Measurements from ENCODE around the gene NOBOX.
"Not testable (repeated sequence)": the region's sequence is repeated elsewhere in the genome, so short reads cannot be mapped to it uniquely, and the experiment has no call there.

Gene NOBOX

DNA sequence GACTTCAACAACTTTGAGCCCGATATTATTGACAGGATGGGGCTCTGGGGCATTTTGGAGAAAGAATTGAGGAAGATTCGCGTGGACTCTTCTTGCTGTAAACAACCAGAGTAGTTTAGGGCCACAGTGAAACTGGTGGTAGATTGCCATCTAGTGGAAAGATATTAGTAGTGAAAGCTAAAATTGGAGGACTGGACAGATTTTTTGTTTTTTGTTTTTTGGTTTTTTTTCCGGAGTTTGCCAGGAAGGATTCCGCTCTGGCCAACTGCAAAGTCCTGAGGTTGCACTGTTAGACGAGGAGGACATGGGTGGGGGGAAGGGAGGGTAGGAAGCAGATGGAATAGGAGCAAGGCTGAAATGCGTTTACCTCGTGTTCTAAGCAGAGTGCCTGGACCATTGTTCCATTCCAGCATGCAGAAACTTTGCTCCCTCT lies 11.7 kb downstream of the NOBOX start:
- DNase-seq (ENCODE audit: low spot score): no peak

- no peak for DNase-seq (ENCODE audit: low spot score)
Measured at GRCh38 chr7:144391014-144391413, 12.5 kb downstream of the NOBOX start.

GRCh38 chr7:144390481-144390880 lies 13.0 kb downstream of the NOBOX start:
- no peak for DNase-seq (ENCODE audit: low spot score)

DNA sequence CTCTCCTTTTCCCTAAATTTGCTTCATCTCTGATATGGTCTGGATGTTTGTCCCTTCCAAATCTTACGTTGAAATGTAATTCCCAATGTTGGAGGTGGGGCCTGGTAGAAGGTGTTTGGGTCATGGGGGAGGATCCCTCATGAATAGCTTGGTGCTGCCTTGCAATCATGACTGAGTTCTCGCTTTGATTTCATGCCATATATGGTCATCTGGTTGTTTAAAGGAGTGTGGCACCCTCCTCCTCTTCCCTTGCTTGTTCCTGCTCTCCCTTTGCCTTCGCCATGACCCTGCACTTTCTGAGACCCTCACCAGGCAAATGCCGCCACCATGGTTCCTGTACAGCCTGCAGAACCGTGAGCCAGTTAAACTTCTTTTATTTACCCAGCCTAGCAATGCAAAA lies 14.5 kb downstream of the NOBOX start:
- no peak for DNase-seq (ENCODE audit: low spot score)

DNA sequence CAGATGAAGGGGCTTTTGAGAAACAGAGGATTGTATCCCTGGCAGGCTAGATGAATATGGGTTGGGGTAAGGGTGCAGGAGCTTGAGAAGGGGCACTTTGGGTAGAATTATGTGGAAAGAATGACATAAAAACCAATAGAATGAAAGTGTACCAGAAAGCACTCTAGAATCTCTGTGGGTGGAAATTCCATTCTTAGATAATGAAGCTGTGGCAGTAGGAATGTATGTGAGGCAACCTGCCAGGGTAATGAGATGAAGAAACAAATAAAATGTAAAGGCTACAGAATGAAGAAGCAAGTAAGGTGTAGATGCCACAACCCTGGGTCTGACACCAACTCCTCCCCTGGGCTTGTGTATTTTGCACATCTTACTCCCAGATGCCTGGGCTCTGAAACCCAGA lies 16.8 kb downstream of the NOBOX start:
- no peak for DNase-seq (ENCODE audit: low spot score)

DNA sequence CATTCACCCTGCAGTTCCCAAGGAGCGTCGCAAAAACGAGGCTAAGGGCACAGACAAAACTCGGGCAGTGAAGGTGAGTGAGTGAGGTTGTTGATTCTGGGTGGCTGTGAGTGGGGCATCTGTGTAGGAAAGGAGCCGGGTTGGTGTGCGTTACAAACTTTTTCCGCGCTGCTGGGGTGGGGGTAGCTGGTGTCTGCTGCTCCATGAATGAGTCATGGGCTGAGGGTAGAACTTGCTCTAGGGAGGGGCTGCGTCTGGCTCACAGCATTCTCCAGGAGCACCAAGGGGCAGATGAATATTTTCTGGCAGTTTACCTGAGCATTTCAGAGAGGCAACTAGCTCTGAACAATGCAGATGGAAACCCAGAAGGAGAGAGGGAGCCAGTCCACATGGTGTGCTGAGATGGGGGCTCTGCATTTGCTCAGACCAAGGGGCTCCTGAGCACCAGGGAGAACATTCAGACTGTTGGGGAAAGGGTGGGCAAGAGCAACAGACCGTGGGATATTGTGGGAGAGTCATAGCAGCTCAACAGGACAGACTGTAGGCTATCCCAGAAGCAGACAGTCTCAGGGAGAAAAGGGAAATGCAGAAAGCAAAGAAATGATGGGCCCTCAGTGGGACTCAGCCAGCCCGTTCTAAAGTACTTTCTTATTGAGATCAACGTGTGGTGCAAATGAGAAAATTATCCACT lies 18.8 kb downstream of the NOBOX start:
- peak; percentile 15 for DNase-seq (ENCODE audit: low spot score)

GRCh38 chr7:144384071-144384470 lies 19.4 kb downstream of the NOBOX start:
- no peak for DNase-seq (ENCODE audit: low spot score)

DNA sequence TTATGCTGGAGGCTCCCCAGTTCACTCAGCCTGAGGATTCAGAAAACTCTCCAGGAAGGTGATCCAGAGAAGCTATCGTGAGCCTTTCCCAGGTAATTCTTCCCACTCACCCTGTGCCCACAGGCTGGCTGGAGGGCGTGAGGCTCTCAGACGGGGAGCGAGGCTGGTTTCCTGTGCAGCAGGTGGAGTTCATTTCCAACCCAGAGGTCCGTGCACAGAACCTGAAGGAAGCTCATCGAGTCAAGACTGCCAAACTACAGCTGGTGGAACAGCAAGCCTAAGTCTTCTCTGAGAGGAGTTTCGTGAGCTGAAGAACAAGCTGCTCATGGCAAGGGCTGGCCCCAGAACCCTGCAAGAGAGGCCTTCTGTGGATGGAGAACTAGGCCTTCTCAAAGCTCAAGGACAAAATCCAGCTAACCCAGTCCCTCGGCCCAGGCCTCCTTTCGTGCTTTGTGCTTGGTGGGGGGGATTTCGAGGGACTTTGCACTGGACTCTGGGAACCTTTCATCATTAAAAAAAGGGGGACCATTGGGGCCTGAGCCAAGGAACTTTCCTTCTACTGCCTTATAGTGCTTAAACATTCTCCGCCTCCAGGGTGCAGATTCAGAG lies 23.6 kb downstream of the NOBOX start:
- peak; percentile 55 for DNase-seq (ENCODE audit: low spot score)

GRCh38 chr7:144378651-144379050 lies 24.8 kb downstream of the NOBOX start:
- DNase-seq (ENCODE audit: low spot score): peak; percentile 15

- DNase-seq (ENCODE audit: low spot score): not testable (repeated sequence)
Measured at GRCh38 chr7:144369221-144369620, 34.3 kb downstream of the NOBOX start.

DNA sequence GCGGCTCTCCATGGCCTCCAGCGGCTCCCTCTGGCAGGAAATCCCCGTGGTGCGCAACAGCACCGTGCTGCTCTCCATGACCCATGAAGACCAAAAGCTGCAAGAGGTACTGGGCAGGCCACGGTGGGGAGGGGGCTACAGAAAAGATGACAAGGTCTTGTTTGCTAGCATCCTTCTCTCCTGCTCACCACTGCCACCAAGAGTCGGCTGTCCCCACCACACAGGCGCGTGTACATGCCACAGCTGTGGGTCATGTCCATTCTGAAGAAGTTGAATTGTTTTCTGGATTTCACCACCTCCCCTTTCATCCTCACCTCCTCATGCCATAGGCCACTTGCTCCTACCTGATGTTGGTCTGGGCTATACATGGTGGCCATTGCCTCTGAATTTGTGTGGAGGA lies 36.2 kb downstream of the NOBOX start:
- DNase-seq (ENCODE audit: low spot score): not testable (repeated sequence)

GRCh38 chr7:144365523-144365922 lies 38.0 kb downstream of the NOBOX start:
- not testable (repeated sequence) for DNase-seq (ENCODE audit: low spot score)

DNA sequence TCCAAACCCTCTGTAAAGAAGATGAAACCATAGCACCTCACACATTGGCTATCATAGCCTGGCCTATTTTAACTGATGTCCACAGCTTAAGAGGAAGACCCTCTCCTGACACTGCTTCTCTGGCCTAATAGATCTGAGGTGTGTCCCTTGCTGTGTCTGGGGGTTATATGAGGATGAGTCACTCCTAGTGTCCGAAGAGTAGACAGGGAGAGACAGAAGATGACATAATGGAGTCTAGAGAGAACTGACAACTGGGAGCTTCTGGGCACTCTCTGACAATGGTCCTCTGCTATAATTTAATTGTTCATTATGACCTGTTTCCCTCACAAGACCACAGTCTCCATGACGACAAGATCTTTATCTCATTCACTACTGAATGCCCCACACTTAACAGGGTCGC lies 41.4 kb downstream of the NOBOX start:
- DNase-seq (ENCODE audit: low spot score): not testable (repeated sequence)

DNA sequence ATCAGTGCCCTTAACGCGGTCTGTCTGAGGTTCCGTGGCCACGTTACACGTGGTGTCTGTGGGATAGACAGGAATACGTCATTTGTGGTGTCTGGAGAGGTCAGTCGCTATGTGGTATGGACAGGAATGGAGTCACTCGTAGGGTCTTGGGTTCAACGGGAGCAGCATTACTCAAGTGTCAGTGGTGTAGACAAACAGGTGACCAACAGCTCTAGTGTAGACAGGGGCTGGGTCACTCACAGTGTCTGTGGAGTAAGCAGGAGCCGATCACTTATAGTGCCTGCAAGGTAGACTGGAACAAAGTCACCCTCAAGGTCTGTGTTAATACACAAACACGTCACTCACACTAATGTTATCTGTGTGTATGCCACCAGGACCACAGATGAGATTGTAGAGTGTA lies 46.6 kb downstream of the NOBOX start:
- DNase-seq (ENCODE audit: low spot score): peak; percentile 6

DNA sequence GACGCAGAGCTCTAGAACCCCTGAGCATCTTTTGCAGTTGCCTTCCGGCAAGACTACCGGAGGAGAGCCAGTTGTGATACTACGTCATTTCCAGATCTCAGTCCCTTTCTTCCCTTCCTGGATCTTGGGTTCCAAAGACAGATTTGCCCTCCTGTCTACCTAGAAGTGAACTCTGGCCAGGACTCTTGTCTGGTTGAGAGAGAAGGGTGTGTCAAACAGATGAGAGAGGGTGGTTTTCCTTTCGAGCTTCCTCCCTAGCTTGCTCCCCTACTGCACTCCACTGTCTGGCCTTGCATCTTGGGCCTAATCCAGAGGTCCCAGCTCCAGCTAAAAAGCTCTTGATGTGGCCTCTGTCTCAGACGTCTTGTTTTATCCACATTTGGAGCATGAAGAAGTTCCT lies 47.3 kb downstream of the NOBOX start:
- not testable (repeated sequence) for DNase-seq (ENCODE audit: low spot score)

DNA sequence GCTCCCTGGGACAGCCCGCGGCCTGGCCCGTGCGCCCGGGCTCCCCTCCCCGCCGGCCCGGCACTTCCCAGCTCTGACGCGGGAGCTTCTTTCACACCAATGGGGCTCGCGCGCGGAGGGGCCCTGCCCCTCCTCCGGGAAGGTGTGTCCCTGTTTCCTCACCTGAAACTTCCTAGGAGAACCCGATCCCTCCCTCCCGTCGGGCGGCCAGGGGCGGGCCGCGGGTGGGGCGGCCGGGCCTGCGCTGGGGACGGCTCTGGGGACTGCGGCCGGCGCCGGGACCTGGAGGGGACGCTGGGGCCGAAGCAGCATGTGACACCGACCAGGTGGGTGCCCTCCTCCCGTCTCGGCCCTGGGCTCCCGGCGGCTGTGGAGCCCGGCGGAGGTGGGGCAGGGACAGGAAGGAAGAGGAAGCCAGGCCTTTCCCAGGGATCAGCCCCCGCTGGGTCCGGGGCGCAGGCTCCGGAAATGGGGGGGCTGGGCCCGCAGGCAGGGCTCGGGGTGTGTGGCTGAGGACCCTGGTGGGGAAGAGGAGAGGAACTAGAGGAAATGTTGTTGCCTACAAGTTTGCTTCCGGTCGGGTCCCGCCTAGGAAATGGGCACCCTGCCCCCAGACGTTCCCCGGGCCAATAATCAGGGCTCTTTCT lies 48.2 kb downstream of the NOBOX start, which contains the start of gene ARHGEF5:
Gene ARHGEF5 (plus strand): TSS at position 227 of the 647 bp plus-strand sequence. CDS start 7,268 bp downstream, outside the sequence.
- not testable (repeated sequence) for DNase-seq (ENCODE audit: low spot score)

DNA sequence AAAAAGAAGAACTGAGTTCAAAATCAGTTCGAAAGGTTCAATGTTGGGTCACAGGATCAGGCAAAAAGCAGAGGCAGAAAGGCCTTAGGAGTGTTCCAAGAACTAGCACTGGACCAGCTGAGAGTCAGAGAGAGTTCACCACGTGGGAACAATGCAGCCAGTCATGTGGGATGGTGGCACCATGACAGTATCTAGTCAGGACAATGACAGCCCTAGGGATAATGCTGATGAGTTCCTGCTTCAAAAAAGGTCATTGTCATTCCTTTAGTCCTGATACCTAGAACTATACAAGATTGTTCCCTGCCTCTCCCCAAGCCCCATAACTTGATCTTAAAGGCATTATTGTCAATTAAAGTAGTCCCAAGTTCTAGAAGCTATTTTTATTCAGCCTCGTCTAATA lies 51.8 kb downstream of the NOBOX start:
- not testable (repeated sequence) for DNase-seq (ENCODE audit: low spot score)

DNA sequence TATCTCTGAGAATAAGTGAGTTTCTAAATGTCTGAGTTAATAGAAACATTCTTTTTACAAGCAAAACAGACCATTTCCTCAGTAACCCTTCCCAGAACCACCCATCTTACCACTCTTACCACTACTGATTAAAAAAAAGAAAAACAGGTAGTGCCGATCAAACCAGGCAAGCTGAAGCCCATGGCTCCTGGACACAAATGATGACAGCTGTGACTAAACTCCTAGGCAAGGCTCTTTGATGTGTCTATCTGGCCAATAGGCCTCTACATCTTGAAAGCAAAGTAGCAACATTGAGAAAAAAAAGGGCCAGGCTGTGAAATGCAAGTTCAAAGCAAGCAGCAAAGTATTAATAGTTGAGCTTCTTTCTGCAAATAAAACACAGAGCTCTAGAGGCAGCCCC lies 54.9 kb downstream of the NOBOX start:
- not testable (repeated sequence) for DNase-seq (ENCODE audit: low spot score)
